SKM-1 (cell line): ENCODE results near the gene TMEM14C.

ENCODE experiments used
- DNase-seq: peaks from one replicate; lab custom pipeline; 2025; ENCODE audit not compliant: unreplicated experiment; lab: John Stamatoyannopoulos, UW

The TMEM14C gene

DNA sequence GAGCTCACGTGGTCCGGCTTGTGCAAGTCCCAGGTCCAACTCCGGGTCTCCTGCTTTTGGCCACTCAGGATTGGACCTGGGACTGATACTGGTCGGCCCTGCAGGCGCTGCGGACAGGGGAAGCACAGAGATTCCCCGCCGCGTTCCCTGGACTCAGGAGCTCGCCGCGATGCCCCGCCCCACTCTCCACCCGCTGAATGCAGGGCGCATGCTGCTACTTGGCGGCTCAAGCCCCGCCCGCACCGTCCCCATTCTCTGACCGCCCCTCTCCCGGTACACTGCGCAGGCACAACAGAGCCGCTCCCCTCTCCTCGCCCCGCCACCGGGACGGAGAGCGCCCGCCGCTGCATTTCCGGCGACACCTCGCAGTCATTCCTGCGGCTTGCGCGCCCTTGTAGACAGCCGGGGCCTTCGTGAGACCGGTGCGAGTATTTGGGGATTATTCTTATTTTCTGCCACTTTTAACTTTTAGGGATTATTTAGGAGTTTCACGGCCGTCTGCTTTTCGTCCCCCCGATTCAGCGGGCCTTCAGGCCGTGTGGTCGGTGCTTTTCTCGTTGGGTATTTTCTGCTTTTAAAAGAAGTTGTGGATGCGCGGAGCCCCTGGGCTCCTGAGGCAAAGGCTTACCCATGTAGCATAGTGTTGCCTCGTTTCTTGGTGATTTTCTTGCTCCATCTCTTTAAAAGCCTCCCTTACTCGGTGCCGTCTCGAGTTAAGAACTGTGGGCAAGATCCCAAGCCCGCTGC lies at the start of gene TMEM14C:
TSS of gene TMEM14C (plus strand) at position 251 of the 747 bp plus-strand sequence. CDS start 1,544 bp downstream, outside the sequence.
- DNase-seq = peak; percentile 90

GRCh38 chr6:10676403-10676802 lies 46.5 kb upstream of the TMEM14C start:
- DNase-seq = no peak

- DNase-seq = no peak
Observed at GRCh38 chr6:10678456-10678855, 44.4 kb upstream of the TMEM14C start.

GRCh38 chr6:10681795-10682194 lies 41.1 kb upstream of the TMEM14C start:
- no peak for DNase-seq

DNA sequence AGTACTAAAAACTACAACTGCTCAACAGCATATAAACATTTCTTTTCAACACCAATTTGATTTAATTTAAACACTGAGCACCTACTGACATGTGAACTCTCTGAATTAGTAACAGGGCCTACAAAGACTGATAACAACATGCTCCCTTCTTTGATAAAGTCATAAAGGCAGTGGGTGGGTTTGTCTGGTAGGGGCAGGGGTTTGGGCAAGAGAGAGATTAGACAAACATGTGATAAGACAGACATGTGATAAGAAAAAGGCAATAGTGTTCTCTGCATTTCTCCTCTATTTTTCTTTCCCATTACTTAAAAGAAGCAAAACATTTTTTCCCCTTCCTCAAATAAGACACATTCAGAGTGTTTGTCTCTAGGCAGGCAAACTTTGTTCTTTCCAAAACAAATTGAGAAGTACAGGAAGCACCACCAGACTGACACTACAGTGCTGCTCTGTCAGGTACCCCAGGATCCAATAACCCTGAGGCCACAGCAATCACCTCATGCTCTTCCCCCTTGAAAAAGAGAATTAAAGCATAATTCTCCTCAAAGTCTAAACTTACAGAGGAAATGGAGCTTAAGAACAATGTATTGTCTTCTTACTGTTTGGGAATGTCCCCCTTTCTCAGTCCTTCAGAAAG lies 40.4 kb upstream of the TMEM14C start:
- no peak for DNase-seq

DNA sequence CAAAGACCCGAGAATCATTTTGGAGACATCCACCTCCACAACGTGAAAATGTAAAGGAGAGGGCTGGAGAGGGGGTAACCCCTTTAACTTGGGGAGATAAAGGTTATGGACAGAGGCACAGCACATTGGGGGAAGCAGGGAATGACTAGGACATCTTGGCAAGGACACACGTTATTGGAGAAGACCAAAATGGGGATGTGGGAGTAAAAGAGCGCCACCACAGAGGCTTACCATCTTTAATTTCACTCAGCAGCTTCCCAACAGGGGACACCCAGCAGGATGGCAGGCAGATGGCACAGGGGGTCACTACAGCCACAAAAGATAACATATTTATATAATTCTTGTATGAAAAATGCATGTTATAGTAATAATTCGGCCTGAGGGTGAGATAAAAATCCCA lies 38.3 kb upstream of the TMEM14C start:
- DNase-seq = no peak

- no peak for DNase-seq
Observed at GRCh38 chr6:10685092-10685915, 37.6 kb upstream of the TMEM14C start.

DNA sequence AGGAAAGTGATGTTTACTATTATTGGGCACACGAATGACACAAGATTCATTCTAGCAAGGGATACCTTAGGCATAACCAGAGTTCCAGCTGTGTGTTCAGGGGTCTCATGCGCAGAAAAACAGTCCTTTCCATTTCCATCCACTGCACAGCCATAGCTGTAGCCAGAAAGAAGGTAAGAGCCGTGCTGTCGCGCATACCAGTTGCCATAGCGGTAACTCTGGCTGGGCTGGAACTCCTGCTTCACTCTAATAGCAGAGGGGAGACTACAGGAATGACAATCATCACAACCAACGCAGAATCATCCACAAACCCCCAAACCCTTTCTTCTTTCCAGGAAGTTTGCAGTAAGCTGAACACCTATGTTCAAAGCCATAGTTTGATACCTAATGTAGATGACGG lies 36.0 kb upstream of the TMEM14C start:
- no peak for DNase-seq

- DNase-seq = no peak
Observed at GRCh38 chr6:10687582-10687981, 35.3 kb upstream of the TMEM14C start.

GRCh38 chr6:10690651-10691445 lies 32.0 kb upstream of the TMEM14C start:
- no peak for DNase-seq

DNA sequence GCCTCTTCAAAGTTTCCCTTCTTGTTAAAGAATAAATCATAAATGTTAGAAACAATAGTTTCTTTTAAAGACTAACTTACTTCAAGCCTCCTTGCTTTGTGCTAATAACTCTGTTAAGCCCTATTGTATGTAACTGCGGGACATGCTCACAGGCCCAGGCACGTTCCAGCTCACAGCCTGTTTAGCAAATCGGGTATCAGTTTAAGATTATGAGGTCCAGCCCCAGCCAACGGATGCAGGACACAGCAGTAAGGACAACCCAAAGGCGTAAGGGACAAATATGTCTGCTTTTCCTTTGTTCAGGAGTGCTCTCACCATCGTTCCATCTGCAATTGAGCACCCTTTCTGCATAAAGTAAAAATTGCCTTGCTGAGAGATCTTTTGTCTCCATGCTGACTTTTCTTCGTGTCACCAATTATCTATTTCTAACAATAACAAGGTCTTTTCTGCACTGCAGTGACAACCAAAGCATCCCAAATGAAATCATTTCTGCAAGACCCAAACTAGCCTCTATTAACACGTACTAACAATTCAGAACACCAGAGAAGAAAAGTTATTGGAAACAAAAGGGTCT lies 29.8 kb upstream of the TMEM14C start:
- DNase-seq = no peak

DNA sequence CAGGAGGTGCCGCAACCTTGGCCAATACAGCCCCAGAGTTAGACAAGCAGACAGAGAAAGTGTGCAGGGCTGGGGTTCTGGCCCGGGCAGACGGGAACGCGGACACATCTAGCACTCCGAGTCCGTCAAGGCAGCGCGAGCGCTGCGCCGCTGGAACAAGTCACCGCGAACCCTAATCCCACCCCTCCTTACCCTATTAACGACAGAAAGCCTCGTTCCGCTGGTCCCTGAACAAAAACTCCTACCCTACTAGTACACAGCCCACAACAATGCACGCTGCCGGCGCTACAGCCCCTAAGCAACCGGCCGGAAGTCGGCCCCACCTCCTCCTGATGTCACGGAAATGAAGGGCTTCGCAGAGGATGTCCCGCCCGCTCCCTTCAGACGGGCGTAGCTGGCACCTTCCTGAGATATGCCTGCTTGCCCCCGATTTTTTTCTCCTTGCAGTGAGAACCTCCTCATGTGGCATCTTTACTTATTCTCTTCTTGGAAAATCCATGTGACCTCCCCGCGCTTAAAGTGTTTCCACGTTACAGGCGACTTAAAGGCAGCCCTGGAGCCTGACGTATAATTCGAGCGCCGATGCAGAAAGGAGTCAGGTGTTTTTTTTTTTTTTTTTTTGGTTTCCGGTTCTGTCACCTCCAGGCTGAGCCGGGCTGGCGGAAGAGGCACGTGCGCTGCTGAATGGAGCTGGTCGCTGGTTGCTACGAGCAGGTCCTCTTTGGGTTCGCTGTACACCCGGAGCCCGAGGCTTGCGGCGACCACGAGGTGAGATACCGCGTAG lies 28.4 kb upstream of the TMEM14C start, which contains the start of the genes C6orf52 and PAK1IP1:
TSS of gene C6orf52 (minus strand) at position 315 of the 784 bp plus-strand sequence. CDS start 7,066 bp downstream, outside the sequence.
TSS of gene PAK1IP1 (plus strand) at position 671 of the 784 bp plus-strand sequence. CDS start at position 685, 14 bp downstream.
- peak; percentile 93 for DNase-seq

DNA sequence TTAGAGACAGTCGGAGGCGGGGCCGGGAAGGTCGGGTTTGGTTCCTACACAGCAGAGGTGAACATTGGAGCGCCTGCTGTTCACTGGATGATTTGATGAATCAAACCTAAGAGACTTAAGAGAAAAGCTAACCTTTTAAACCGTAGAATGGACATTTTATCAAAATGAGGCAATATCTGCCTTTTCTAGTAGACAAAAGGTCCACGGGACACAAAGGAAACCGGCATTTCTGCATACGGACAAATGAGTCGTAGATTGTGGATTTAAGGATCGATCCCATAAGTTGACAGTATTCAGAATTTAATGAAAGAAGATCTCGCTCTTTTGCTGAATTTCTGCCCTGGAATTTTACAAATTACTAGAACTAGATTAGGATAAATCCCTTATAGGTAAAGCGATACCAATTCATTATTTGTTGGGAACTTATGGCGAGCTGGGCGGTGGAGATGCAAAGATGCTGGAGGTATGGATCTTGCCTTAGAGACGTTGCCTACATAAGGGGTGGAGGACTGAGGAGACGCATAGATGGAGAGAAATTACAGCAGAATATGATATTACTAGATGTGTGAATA lies 27.7 kb upstream of the TMEM14C start:
- DNase-seq = no peak

DNA sequence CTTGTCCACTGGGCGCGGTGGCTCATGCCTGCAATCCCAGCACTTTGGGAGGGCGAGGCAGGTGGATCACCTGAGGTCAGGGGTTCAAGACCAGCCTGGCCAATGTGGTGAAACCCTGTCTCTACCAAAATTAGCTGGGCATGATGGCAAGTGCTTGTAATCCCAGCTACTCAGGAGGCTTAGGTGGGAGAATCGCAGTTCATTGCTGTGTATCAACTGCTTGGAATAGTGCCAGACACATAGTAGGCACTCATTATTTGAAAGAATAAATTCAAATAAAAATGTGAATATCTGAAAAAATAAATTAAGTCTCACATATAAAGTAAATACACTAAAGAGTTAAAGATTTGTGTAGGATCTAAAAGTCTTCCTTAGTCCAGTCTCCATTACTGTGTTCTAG lies 26.2 kb upstream of the TMEM14C start:
- no peak for DNase-seq

DNA sequence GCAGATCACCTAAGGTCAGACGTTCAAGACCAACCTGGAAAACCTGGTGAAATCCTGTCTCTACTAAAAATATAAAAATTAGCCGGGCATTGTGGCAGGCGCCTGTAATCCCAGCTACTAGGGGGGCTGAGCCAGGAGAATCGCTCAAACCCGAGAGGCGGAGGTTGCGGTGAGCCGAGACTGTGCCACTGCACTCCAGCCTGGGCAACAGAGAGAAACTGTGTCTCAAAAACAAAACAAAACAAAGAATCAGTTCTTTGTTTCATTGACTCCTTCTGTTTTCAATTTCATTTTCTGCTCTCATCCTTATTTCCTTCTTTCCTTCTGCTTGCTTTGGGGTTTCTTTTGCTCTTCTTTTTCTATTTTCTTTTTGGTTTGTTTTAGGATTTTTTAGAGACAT lies 8.9 kb upstream of the TMEM14C start:
- DNase-seq = no peak

- no peak for DNase-seq
Observed at GRCh38 chr6:10719296-10719963, 3.4 kb upstream of the TMEM14C start.

GRCh38 chr6:10719964-10720264 lies 3.0 kb upstream of the TMEM14C start:
- DNase-seq = no peak

DNA sequence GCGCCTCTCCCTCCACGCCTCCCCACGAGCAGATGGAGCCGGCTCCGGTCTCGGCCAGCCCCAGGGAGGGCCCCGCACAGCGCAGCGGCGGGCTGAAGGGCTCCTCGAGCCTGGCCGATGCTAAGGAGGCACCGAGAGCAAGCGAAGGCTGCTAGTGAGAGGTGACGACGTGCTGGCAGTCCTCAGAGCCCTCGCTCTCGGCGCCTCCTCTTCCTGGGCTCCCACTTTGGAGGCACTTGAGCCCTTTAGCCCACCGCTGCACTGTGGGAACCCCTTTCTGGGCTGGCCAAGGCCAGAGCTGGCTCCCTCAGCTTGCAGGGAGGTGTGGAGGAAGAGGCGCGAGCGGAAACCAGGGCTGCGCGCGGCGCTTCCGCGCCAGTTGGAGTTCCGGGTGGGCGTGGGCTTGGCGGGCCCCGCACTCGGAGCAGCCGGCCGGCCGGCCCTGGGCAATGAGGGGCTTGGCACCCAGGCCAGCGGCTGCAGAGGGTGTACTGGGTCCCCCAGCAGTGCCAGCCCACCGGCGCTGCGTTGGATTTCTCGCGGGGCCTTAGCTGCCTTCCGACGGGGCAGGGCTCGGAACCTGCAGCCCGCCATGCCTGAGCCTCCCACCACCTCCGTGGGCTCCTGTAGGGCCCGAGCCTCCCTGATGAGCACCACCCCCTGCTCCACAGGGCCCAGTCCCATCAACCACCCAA lies 2.5 kb upstream of the TMEM14C start:
- no peak for DNase-seq
